GM18873 (cell line): ENCODE results near the gene CD58.
"Not testable (repeated sequence)": the region's sequence is repeated elsewhere in the genome, so short reads cannot be mapped to it uniquely, and the experiment has no call there.

Source experiments
- ATAC-seq: cut with Tn5 transposase; IDR thresholded peaks from one replicate; pipeline ENCODE4 v1.9.1; 2021; ENCODE audit warnings: mild to moderate bottlenecking, moderate library complexity, moderate number of reproducible peaks; ENCODE audit not compliant: unreplicated experiment, low FRiP score

The CD58 gene

DNA sequence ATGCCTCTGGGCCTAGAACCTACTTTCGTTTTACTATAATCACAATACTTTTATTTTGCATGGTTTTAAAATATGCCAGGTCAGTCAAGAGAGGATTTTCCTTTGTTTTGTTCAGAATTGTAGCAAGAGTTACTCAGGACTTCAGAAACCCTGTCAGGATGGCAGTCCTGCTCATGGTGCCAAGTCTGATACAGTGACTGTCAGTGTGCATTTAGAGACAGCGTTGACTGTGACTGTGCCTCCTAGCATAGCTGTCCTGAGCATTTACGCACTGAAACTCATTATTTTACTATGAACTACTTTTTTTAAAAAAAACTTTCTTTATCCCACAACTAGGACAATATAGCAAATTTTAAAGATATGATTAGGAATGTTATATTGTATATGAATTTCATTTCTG lies 23.2 kb upstream of the CD58 start:
- not testable (repeated sequence) for ATAC-seq

DNA sequence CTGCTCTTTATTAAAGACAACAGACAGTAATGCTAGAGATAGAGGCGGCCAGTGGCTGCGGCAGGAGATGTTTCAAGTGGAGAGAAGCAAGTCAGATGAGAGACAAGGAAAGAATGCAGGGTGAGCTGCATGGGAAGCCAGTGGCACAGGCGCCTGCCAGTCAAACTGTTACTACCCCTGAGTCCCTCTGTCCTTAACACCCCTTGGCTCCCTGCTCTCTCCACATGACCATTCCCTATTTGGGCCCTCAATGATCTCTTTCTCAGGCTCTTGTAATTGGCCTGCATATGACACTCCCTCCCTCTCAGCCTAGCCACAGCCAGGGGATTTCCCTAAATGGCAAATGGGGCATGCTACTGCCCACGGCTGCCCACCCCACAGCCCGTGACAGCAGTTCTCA lies 22.6 kb upstream of the CD58 start:
- not testable (repeated sequence) for ATAC-seq

DNA sequence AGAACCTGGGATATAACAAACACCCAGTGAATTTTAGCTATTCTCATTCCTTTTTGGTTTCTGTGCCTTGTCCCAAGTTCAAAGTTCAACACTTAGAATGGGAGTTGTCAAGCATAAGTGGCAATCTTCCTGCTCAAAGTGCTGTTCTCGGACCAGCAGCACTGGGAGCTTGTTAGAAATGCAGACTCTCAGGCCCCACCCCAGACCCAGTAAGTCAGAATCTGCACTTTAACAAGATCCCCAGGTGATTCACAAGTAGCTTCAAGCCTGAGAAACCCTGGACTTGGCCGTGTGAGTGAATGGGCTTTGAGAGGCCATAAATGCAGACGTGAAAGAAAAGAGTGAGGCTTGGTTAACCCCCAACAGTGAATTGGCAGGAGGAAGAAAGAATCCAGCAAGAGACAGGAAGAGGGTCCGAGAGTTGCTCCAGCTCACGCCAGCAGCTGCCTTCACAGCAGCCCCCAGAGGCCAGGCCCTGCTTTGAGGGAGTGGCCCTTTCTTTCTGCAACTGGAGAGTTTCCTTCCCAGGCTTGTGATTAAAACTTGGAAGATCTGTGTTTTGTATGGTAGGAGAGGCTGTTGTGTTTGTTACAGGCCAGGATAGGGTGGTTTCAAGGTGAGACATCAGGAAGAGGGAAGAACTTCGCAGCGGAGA lies 21.3 kb upstream of the CD58 start:
- not testable (repeated sequence) for ATAC-seq

DNA sequence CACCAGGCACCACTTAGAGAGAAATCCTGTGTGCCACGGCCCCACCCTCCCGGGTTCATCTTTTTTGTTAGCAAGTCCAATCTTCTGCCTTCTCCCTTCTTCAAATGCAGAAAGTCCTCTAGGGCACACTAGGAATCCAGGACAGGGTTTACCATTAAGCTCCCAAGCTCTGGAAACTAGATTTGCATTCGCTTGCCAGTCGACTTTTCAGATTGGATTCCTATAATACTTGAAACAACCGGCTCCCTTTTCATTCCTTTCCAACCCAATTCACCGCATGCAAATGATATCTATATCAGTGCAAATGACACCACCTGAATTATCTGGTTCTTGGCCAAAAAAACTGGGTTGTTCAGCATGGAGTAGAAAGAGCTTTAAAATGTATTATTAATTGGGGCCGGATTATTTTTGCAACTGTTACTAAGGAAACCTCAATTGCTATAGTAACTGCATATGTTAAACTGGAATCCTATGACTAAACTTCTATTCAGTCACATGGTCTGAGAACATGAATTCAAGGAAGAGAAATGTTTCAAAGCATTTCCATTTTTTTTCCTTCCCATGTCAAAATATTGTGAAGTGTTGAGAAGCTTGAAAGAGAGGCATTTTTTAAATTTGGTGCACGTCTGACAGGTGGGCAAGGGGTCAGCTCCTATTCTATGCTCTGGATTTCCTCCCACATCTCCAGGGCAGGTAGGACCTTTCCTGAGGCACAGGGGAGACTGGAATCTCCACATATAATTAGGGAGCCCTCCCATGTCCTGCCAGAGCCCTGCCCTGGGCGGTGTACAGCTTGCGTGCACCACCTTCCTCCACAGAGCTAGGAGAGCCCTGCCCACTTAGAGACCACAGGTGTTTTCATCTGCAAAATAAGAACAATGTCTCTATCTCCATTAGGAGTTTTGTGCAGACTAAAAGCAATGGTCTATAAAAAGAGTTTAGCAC lies 20.5 kb upstream of the CD58 start:
- ATAC-seq = not testable (repeated sequence)

DNA sequence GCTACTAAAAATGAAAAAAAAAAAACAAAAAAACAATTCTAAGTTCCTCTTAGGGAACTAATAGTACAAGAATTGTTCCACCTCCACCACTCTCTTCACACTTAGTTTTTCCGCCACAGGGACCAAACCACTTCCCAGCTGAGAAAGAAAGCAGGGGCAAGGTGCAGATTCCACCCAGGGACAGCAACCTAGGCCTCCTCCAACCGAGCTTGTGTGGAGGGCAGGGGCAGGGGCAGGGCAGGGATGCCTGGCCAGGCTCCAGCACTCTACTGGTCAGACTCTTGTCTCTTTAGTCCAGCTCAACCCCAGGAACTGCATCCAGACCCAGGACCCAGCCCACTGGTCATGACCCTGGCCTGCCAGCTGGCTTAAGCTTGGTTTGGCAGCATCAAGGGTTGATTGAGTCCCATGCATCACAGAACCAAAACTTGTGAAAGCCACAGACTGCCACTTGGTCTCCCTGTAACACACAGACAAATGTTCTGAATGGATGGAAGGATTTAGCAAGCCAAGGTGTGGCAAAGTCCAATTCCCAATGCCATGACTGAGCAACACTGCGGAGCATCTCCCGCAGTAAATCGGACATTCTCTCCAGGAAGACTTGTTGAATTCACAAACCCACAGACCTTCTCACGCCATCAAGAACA lies 19.7 kb upstream of the CD58 start:
- ATAC-seq = not testable (repeated sequence)

DNA sequence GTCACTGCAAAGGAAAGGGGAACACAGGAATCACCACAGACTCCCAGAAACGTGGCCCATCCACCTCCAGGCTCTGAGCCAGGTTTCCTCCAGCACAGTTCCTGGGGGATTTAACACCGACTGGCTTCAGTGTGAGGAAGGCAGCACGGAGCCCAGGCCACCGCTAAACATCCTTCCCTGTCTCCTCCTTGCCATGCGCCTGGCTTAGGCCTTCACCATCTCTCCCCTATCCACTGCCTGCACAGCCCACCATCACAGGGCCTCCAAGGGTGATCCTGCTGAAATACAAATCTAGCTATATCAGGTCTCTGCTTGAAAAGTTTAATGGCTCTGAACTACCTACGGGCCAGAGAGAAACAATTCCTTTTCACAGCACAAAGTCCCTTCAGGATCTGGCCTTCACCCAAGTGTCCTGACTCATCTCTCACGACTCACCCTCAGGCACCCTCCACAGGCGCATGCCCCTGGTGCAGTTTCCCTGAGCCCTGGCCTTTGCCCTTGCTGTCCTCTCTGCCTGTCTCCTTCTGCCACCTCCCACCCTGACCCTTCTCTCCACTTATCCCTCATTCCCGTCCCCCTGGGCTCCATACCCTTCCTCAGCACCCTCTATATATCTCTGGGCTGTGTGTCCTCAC lies 18.4 kb upstream of the CD58 start:
- ATAC-seq = not testable (repeated sequence)

DNA sequence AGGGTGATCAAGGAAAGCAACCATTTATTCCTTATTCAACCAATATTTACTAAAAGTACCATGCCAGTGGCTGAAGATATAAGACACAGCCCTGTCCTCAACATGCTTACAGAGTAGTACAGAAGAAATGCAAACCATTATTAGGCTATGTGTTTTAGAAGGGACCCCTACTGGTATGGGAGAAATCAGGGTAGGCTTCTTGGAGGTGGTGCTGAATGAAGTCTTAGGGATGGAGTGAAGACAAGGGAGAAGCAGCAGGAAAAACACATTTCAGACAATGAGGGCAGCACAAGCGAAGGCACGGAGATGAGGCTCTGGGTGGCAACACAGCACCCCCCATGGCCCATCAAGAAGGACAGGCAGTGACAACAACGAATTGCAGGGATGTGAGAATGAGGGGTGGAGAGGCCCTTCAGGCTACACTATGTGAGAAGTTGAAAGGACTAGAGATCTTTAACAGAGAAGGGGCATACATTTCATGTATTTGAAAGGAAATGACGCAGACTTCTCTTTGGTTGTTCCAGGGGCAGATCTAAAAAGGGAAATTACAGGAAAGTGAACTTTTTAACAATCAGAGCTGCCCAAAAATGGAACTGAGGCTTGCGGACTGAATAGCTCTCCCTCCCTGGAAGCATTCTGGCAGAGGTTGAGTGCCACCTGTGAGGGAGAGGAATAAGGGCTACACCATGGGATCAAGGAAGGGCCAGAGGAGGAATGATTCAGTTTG lies 16.8 kb upstream of the CD58 start:
- no peak for ATAC-seq

DNA sequence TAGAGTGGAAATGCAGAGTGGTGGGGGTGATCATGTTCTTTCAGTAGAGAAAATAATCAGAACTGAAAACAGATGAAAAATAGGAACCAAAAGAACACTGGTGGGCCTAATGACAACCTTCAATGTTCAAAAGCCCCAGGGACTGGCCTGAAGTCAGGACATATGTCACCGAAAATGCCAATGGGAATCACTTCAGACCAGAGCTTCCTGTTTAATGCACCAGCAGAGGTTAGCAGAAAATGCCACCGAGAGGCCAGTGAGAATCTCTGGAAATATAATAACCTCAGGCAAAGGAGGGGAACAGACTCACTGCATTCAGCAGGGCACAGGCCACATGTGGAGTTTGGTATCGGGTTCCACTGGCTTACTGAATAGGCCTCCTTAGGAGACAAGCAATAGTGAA lies 15.9 kb upstream of the CD58 start:
- no peak for ATAC-seq

DNA sequence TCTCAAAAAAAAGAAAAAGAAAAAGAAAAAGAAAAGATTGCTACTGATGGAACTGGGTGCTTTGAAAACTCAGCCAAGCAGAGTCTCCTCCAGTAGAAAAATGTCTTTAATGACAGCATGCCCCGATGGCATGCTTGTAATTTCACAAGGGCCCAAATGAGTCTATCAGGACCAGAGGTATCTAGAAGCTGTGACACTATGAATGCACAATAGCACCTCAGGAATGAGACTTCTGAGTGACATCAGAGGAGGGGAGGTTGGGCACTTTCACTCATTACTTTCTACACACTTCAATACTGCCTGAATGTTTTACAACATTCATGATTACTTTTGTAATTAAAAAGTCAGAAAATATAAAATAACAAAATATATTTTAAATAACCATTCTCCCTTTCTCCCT lies 15.1 kb upstream of the CD58 start:
- no peak for ATAC-seq

DNA sequence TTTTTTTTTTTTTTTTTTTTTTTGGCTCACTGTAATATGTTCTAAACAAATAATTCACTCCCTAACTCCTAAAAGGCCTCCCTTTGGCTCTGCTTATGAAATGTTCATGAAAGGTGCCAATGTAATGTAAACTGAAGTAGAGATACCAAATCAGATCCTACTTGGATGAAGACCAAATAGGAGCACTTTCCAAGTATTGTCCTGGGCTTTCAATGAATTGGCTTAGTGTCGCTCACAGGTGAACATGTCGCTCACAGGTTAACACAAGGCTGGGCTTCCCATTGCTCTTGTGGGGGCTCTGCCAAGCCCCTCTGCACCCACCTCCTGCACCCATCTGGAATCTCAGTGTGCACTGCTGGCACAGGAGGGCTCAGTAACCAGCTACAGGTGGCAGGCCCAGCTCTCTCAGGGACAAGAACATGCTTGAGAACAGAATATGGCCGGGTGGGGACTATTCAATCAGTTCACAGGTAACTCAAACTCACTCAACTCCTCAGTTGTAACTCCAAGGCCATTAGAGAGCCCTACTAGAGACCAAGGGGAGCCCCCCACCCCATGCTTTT lies 10.6 kb upstream of the CD58 start:
- no peak for ATAC-seq

DNA sequence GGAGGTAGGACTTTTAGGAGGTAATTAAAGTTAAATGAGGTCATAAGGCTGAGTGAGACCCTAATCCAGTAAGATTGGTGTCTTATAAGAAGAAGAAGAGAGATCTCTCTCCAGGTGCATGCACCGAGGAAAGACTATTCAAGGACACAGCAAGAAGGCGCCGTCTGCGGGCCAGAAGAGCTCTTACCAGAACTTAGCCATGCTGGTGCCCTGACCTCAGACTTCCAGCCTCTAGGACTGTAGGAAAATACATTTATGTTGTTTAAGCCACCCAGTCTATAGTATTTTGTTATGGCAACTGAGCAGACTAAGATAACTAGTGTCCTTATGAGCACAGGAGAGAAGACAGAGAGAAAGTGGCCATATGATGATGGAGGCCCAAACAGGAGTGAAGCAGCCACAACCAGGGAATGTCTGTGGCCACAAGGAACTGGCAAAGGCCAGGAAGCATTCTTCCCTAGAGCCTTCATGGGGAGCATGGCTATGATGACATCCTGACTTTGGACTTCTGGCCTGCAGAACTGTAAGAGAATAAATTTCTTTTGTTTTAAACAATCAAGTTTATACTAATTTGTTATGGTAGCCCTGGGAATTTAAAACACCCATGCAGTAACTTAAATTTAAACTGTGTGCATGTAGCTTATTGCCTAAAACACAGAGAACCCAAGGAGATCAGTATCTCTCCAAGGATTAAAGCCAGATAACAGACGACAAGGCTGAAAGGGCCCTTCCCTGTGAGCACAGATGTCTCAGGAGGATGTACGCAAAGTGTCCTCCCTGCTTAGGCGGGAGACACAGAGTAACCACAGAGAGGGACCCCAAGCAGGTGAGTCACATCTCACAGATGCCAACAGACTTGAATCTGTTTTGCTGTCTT lies 9.9 kb upstream of the CD58 start:
- no peak for ATAC-seq

DNA sequence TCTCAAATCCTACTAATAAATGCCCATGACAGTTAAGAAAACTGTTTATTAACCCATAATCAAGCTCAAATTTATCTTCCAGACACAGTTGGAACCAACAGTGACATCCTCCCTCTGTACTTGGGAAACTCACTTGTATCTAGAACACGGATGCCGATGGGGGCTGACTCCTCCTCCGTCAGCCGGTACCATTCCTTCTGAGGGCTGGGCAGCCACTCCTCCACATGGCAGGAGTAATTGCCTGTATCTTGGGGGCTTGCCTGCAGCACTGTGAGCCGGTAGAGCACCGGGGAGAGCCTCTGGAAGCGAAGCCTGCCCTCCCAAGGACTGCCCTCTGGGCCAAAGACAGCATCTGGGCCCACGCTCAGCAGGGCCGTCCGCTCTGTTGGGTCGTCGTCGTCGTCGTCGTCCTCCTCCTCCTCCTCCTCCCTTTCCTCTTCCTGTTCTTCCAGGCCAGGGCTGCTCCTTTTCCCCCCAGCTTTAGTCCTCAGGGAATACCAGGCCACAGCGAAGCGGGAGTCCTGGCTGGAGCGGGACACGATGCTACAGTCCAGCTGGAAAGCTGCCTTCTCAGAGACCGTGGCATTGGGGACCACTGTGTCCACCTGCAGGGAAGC lies 8.5 kb upstream of the CD58 start:
- no peak for ATAC-seq

DNA sequence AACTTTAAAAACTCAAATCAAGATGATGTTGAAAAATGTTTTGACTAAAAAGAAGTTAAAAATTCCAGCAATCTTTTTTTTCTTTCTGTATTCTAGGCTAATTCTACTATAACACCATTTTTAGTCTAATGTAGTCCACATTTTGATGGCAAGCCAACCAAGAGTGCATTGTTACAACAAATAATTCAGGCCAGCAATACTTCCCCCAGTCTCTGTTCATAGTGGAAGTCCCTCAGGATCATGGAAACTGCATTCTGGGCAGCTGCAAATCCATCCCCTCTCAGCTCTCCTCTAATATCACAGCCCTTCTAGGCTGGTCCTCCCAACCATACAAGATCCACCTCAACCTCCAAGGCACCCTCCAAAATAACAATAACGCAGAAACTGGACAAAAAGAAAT lies 7.8 kb upstream of the CD58 start:
- ATAC-seq = no peak

DNA sequence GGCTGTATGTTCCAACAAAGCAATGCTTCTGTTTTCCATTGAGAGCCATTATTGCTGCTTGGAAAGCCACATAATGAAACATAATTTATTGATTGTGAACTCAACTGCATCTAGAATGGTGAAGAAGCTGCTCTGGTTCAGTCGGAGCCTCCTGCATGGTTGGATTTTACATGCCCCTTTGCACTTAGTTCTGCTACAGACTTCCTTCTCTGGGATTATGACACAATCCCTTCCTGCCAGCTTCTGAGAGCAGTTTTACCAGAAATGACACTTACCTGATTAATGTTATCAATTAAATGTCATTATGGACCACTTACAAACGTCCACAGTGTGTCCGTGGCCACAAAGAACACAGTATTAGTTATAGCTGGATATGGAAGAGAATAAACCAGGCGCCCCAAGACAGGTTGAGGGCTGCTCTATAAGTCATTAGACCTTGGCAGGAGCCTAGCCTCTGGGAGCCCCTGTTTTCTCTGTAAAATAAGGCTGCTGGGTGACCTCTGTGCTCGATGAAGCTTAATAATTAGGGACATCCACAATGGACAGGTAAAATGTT lies 7.0 kb upstream of the CD58 start:
- no peak for ATAC-seq

DNA sequence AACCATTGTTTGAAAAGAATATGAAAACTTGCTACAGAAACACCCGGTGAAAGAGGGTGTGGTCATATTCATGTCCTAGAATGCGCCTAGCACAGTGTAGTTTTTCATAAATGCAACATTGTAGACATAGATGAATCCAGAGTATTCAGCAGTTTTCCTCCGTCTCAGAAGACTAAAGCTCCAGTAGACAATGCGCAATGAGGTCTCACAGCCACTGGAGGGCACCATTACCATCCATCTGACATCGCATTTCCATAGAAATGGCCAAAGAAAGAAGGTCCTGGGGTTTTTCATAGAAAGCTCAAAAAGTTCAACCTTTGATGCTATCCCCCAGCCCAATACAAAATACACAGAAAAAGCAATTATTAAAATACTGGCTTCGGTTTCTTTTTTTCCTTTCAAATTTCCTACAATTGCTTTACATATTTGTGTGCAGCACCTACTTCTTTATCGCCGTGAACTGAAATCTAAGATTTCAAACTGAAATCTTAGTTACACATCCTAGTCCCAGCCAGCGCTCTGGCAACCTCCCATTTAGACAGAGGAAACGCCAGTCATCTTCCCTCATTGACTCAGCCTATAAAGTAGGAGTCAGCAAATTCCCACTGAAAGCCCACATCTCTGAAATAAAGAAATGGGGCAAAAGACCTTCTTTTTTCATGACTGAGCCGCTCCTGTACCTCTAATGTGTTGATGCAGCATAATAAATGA lies 3.9 kb upstream of the CD58 start:
- ATAC-seq = no peak

DNA sequence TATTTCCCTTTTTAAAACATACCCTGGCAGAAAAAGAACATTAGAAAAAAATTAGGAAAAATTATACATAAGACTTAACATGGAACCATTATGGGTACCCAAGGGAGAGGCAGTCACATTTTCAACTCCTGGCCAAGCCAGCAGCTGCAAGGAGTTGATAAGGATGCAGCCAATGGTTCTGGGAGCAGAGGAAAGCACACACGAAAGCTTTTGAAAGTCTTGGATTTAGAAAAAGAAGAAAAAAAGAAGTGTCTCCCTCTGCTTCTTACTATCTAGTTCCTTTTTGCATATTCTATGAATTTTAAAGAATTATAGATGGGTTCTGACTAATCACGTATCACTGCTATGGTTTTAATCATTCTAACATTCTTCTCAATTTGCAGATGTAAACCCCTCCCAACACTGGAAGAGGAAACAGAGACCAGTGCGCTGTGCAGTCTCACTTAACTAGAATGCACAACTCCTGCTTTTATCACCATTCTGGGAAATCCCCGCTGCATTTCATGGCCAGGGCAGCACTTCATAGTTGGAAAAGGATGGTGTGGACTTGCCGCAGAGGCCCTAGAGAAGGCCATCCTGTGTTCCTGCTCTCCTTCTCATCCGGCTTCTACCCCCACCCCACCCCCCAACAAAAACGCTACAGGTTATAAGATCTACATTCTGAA lies 2.7 kb upstream of the CD58 start:
- ATAC-seq = no peak

DNA sequence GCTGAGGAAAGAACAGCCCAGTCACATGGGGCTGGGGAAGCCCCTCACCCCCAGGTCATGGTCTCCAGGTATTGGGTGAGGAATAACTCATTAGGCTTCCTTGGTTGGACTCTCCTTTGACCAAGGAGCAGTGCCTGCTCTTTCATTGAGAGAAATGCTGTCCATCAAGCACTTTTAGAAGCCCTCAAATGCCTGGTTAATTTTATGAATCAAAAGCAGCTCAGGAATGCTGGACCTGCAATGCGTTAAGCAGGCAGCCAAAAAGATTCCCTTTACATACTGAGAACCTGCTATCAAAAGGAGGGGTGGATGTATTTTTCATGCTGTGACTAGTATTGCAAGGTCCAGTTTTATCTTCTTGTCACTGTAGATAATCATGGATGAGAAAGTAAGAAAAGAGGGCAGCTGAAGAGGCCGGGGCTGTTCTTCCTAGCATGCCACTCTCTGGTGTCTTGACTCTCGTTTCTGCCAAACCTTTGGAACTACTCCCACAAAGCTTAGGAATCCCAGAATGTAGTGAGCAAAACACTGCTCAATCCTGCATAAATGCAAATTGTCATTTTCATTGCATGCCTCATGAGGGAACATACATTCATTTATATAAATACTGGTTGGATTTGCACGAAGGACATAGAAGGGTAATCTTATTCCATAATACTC lies 2.1 kb upstream of the CD58 start:
- ATAC-seq = no peak
